MCF 10A (cell line): Measurements from ENCODE around the gene MDC1. TPM values are rescaled to one million over a fixed set of nuclear protein-coding genes. Genes with fewer than 3 reads are reported as not detected.
A peak's percentile ranks its signal among the peaks of the same experiment; 100 is the strongest.
"Not testable (repeated sequence)": the region's sequence is repeated elsewhere in the genome, so short reads cannot be mapped to it uniquely, and the experiment has no call there.

Source experiments
- BruUV-seq: library from RNA; stranded (reverse); fragments of 400-500 nt; replicated peaks from 2 replicates; lab custom pipeline; 2021; lab: Mats Ljungman, UMichigan
- CTCF ChIA-PET: fragments of 300-600 bp; sonication (Branson Sonifier 250); formaldehyde crosslinking; extraction: SDS; loops from one replicate; lab custom pipeline; 2021; ENCODE audit warnings: antibody characterized with exemption, inconsistent platforms; lab: Yijun Ruan, JAX
- POLR2A ChIA-PET: fragments of 300-600, 350-650 bp; sonication (Branson Sonifier 250); formaldehyde crosslinking; extraction: SDS; loops from one replicate; lab custom pipeline; 2020; ENCODE audit warnings: antibody characterized with exemption, inconsistent platforms; lab: Yijun Ruan, JAX
- DNase-seq: peaks from one replicate; pipeline ENCODE4 v3.0.0-alpha.2; 2018; ENCODE audit not compliant: unreplicated experiment
- H3K27ac Mint-ChIP-seq: one replicate; pipeline ENCODE4 v1.8.0; 2022; ENCODE audit warnings: mild to moderate bottlenecking, low read depth, mixed read lengths; ENCODE audit not compliant: unreplicated experiment
- H3K27me3 Mint-ChIP-seq: one replicate; pipeline ENCODE4 v1.8.0; 2022; ENCODE audit warnings: mixed read lengths; ENCODE audit not compliant: insufficient read depth, unreplicated experiment
- H3K36me3 Mint-ChIP-seq: one replicate; pipeline ENCODE4 v1.8.0; 2022; ENCODE audit warnings: mild to moderate bottlenecking, moderate library complexity, mixed read lengths; ENCODE audit not compliant: insufficient read depth, unreplicated experiment
- H3K4me1 Mint-ChIP-seq: one replicate; pipeline ENCODE4 v1.8.0; 2022; ENCODE audit warnings: mixed read lengths; ENCODE audit not compliant: insufficient read depth, unreplicated experiment
- H3K4me3 Mint-ChIP-seq: one replicate; pipeline ENCODE4 v1.8.0; 2022; ENCODE audit warnings: mild to moderate bottlenecking, moderate library complexity, mixed read lengths; ENCODE audit not compliant: unreplicated experiment
- H3K9me3 Mint-ChIP-seq: one replicate; pipeline ENCODE4 v1.8.0; 2022; ENCODE audit warnings: mixed read lengths; ENCODE audit not compliant: unreplicated experiment
- intact Hi-C: fragments of 100-400 bp; cut with micrococcal nuclease; formaldehyde crosslinking; loops from 2 replicates; pipeline ENCODE4 v1.14.1; 2022
- total RNA-seq: library from RNA; stranded (reverse); gene quantifications from 2 replicates; pipeline ENCODE4 v1.2.3, GENCODE V29; 2022
- TF ChIP-seq, protein P1 (sequence below): fragments of 200-600 bp; IDR thresholded peaks from one replicate; pipeline ENCODE4 v1.8.0; 2022; ENCODE audit warnings: antibody characterized with exemption, mild to moderate bottlenecking; ENCODE audit not compliant: unreplicated experiment

The MDC1 gene
- total RNA-seq, 1 experiment from 2014 or later, result 50.6 TPM

DNA sequence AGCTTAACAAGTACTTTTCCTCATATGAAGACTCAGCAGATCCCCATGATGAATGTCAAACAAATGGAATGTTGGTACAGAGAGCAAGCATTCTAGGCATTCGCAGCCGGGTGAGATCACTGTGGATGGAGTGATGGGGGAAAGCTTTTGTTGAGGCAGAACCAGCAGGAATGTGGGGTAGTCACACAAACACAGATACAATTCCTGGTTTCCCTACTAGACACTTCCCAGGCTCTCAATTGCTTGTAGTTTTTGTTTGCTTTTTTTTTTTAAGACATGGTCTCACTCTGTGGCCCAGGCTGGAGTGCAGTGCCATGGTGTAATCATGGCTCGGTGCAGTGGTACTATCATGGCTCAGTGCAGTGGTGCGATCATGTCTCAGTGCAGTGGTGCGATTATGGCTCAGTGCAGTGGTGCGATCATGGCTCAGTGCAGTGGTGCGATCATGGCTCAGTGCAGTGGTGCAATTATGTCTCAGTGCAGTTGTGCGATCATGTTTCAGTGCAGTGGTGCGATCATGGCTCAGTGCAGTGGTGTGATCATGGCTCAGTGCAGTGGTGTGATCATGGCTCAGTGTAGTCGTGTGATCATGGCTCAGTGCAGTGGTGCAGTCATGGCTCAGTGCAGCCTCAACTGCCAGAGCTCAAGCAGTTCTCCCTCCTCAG is 42.6 kb upstream of the MDC1 start:
- BruUV-seq, result no TSS peak
- Mint-ChIP-seq H3K36me3 (no peaks in the 10 kb centered on the region), H3K4me3 (no peak overlapping the region), H3K9me3 (no peaks in the 10 kb centered on the region), H3K27ac (no peak overlapping the region), H3K27me3 (no peaks in the 10 kb centered on the region), H3K4me1 (peaks cover 21% of the 10 kb centered on the region)
- CTCF ChIA-PET, result interaction anchor here (0.6 to 0.7 kb wide), 4 partner anchors 63 to 698 kb away, joined by 3 to 5 read pairs (median 4); no protein-coding TSS in a partner anchor
- POLR2A ChIA-PET, result interaction anchor here (1.5 kb wide), 1 partner anchor 9 kb away, joined by 8 read pairs; no protein-coding TSS in a partner anchor
- intact Hi-C loops, result no loop called here
- no peak for DNase-seq
- TF ChIP-seq, protein P1, sequence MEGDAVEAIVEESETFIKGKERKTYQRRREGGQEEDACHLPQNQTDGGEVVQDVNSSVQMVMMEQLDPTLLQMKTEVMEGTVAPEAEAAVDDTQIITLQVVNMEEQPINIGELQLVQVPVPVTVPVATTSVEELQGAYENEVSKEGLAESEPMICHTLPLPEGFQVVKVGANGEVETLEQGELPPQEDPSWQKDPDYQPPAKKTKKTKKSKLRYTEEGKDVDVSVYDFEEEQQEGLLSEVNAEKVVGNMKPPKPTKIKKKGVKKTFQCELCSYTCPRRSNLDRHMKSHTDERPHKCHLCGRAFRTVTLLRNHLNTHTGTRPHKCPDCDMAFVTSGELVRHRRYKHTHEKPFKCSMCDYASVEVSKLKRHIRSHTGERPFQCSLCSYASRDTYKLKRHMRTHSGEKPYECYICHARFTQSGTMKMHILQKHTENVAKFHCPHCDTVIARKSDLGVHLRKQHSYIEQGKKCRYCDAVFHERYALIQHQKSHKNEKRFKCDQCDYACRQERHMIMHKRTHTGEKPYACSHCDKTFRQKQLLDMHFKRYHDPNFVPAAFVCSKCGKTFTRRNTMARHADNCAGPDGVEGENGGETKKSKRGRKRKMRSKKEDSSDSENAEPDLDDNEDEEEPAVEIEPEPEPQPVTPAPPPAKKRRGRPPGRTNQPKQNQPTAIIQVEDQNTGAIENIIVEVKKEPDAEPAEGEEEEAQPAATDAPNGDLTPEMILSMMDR, result no peak

DNA sequence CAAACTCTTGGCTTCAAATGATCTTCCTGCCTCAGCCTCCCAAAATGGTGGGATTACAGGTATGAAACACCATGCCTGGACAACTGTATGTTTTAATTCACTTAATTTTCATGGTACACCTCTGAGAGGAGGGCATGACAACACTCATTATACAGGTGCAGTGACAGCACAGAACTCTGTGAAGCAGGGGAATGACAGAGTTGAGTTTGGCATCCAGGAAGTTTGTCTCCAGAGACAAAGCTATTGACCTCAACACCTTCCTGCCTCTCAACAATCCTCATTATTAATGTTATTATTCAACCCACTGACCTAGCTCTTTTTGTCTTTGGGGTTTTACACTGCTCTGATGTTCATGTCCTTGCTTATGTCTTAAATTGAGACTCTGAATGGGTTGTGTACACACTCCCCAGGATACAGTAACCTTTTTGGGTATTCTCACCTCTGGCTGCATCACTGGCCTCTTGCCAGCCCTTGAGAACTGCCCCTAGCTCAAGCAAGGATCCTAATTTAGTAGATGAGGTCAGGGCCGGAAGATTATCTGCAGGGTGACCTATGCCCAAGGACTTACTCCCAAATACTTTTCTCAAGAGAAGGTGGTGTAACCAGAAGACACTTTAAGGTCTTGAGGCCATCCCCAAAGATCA is 40.3 kb upstream of the MDC1 start:
- intact Hi-C loops, result no loop called here
- TF ChIP-seq, protein P1, result no peak
- POLR2A ChIA-PET, result interaction anchor here (0.9 to 1.3 kb wide), 2 partner anchors 12 to 24 kb away, joined by 3 to 7 read pairs; no protein-coding TSS in a partner anchor
- H3K9me3 Mint-ChIP-seq, result no peaks in the 10 kb centered on the region
- H3K4me1 Mint-ChIP-seq, result peaks cover 21% of the 10 kb centered on the region
- BruUV-seq, result no TSS peak
- H3K27me3 Mint-ChIP-seq, result no peaks in the 10 kb centered on the region
- CTCF ChIA-PET, result interaction anchor here (0.7 to 1.5 kb wide), 3 partner anchors 12 to 64 kb away, joined by 3 to 8 read pairs (median 5); no protein-coding TSS in a partner anchor
- H3K4me3 Mint-ChIP-seq, result no peak overlapping the region
- H3K36me3 Mint-ChIP-seq, result no peaks in the 10 kb centered on the region
- no peak for DNase-seq
- no peak overlapping the region for H3K27ac Mint-ChIP-seq

DNA sequence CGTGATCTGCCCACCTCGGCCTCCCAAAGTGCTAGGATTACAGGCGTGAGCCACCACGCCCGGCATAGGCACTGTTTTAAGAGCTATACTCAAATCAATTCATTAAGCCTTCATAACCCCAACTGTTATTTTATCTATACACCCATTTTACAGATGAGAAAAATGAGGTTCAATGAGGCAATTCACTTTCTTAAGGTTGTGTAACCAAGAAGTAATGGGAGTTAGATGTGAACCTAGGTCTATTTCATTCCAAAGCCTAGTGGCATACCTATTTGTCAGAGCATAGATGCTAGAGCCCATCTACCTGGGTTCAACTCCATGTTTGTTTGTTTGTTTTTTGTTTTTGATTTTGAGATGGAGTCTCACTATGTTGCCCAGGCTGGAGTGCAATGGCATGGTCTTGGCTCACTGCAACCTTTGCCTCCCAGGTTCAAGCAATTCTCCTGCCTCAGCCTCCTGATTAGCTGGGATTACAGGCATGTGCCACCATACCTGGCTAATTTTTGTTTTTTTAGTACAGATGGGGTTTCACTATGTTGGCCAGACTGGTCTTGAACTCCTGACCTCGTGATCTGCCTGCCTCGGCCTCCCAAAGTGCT is 39.4 kb upstream of the MDC1 start:
- H3K9me3 Mint-ChIP-seq, DNase-seq, H3K27ac Mint-ChIP-seq, intact Hi-C loops, H3K36me3 Mint-ChIP-seq, BruUV-seq, H3K4me3 Mint-ChIP-seq, POLR2A ChIA-PET, H3K27me3 Mint-ChIP-seq: not testable (repeated sequence)
- peaks cover 30% of the 10 kb centered on the region for H3K4me1 Mint-ChIP-seq
- CTCF ChIA-PET, result interaction anchor here (1.1 to 1.5 kb wide), 2 partner anchors 12 to 65 kb away, joined by 3 to 8 read pairs; no protein-coding TSS in a partner anchor

DNA sequence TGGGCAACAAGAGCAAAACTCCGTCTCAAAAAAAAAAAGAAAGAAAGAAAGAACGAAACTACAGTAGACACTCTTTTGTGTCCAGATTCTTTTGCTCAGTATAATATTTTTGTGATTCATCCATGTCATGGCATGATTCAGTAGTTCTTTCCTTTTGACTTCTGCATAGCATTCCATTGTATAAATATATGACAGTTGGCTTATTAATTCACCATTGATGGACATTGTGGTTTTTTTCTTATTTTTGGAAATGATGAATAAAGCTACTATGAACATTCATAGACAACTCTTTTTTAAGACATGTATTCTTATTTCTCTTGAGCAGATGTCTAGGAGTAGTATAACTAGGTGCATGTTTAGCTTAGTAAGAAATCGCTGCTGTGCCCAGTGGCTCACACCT is 37.5 kb upstream of the MDC1 start:
- intact Hi-C loops, result no loop called here
- no TSS peak for BruUV-seq
- CTCF ChIA-PET, result interaction anchor here (0.6 to 1.4 kb wide), 7 partner anchors 12 to 68 kb away, joined by 3 to 6 read pairs (median 3); no protein-coding TSS in a partner anchor
- no peak for DNase-seq
- Mint-ChIP-seq H3K36me3 (no peaks in the 10 kb centered on the region), H3K9me3 (no peaks in the 10 kb centered on the region), H3K27ac (peak overlapping the region; percentile 94), H3K4me3 (no peak overlapping the region), H3K27me3 (no peaks in the 10 kb centered on the region), H3K4me1 (peaks cover 35% of the 10 kb centered on the region)
- TF ChIP-seq, protein P1, result no peak
- POLR2A ChIA-PET, result interaction anchor here (0.6 to 1.3 kb wide), 6 partner anchors 10 to 302 kb away, joined by 3 to 5 read pairs (median 4); no protein-coding TSS in a partner anchor
